ENCODE measurements around the gene SACM1L.
"Not testable (repeated sequence)": the region's sequence is repeated elsewhere in the genome, so short reads cannot be mapped to it uniquely, and the experiment has no call there.

GRCh38 chr3:45757141-45757540, 67.9 kb downstream of the SACM1L start:
- TF ChIP-seq POLR2A (IDR thresholded peaks at IDR 0.05); CTCF (IDR thresholded peaks at IDR 0.05 in 4 of 5, conservative IDR thresholded peaks at IDR 0.05 in 1 of 5): not testable (repeated sequence)
